ENCODE data around the gene ZNF750. TPM values are rescaled to one million over a fixed set of nuclear protein-coding genes. Genes with fewer than 3 reads are reported as not detected.

ZNF750 gene
- total and polyA plus RNA-seq, 2 of the 13 experiments (the other 11 are each of a cell fraction or from before 2014, with no cell fraction given), result not detected

DNA sequence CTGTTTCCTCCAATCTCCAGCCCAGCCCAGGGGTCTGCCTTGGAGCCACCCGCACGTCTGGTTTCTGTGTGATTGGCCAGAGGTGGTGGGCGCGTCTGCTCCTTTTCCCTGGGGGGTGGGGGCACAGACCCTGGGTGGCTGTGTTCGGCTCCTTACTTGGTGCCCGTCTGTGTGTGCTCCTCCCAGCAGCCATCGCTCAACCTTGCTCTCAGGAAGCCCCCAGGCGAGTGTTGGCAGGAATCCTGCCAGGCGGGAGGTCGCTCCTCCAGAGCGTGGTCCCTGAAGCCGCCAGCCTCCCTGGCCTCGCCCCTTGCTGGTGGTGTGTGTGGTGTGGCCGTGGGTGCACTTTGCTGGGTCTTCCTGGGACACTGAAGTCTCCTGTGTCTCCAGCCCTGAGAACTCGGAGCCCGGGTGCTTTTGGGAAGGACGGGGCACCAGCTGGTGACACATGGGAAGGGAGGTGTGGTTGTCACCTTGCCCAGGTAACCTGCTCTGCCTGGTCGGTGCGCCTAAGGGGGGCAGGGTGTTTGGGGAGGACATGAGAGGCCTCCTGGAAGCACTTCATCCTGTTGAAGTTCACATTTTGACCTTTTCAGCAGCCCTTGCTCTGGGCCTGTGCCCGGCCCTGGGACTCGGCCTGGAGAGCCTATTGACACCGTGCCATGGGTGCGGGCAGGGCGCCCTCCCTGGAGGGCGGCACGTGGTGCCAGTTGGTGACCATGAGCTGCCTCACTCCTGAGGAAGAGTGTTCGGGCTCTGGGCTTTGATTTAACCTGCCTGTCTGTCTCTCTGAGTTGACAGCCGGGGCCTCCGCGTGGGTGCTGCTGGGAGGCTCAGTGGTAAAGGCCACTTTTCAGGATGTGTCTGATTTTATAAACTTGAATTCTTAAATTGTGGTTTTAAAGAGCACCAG lies 49.0 kb upstream of the ZNF750 start (continued):
- TF ChIP-seq, protein P1, sequence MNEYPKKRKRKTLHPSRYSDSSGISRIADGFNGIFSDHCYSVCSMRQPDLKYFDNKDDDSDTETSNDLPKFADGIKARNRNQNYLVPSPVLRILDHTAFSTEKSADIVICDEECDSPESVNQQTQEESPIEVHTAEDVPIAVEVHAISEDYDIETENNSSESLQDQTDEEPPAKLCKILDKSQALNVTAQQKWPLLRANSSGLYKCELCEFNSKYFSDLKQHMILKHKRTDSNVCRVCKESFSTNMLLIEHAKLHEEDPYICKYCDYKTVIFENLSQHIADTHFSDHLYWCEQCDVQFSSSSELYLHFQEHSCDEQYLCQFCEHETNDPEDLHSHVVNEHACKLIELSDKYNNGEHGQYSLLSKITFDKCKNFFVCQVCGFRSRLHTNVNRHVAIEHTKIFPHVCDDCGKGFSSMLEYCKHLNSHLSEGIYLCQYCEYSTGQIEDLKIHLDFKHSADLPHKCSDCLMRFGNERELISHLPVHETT (CRISPR knock-in tag; conservative IDR thresholded peaks at IDR 0.05), result no peak
- TF ChIP-seq KDM2A (CRISPR knock-in tag; IDR thresholded peaks at IDR 0.05; ENCODE audit: borderline replicate concordance, low read depth) (peak; percentile 63), CC2D1A (CRISPR knock-in tag; IDR thresholded peaks at IDR 0.05) (no peak), USF2 (IDR thresholded peaks at IDR 0.05; ENCODE audit: low read depth, low read length) (0 out of 2 replicates have a peak, but pooled peaks have one; percentile 13), USF2 (CRISPR knock-in tag; IDR thresholded peaks at IDR 0.05; ENCODE audit: borderline replicate concordance) (0 out of 2 replicates have a peak, but pooled peaks have one; percentile 21), ZNF350 (CRISPR knock-in tag; IDR thresholded peaks at IDR 0.05; ENCODE audit: borderline replicate concordance, low read depth) (no peak), MAZ (IDR thresholded peaks at IDR 0.05; ENCODE audit: borderline replicate concordance, low read depth, low read length) (no peak), MAZ (CRISPR knock-in tag; IDR thresholded peaks at IDR 0.05; ENCODE audit: low read depth) (no peak), ZNF747 (CRISPR knock-in tag; IDR thresholded peaks at IDR 0.05; ENCODE audit: borderline replicate concordance) (peak; percentile 29; the same call in 1 of the 2 replicates), LBX2 (CRISPR knock-in tag; IDR thresholded peaks at IDR 0.05; ENCODE audit: borderline replicate concordance) (no peak), ZFP62 (CRISPR knock-in tag; IDR thresholded peaks at IDR 0.05) (no peak), JUND (CRISPR knock-in tag; IDR thresholded peaks at IDR 0.05) (no peak), KDM5A (IDR thresholded peaks at IDR 0.05; ENCODE audit: borderline replicate concordance, low read length) (no peak), NFRKB (IDR thresholded peaks at IDR 0.05) (no peak), CBFB (CRISPR knock-in tag; IDR thresholded peaks at IDR 0.05) (no peak), ZNF282 (IDR thresholded peaks at IDR 0.05; ENCODE audit: partially characterized antibody) (no peak), ZNF816 (CRISPR knock-in tag; IDR thresholded peaks at IDR 0.05; ENCODE audit: borderline replicate concordance) (no peak), ZNF432 (CRISPR knock-in tag; IDR thresholded peaks at IDR 0.05; ENCODE audit: borderline replicate concordance) (no peak), ZNF605 (CRISPR knock-in tag; IDR thresholded peaks at IDR 0.05) (no peak), RFXAP (CRISPR knock-in tag; IDR thresholded peaks at IDR 0.05; ENCODE audit: borderline replicate concordance) (no peak)
- TF ChIP-seq, protein P2, sequence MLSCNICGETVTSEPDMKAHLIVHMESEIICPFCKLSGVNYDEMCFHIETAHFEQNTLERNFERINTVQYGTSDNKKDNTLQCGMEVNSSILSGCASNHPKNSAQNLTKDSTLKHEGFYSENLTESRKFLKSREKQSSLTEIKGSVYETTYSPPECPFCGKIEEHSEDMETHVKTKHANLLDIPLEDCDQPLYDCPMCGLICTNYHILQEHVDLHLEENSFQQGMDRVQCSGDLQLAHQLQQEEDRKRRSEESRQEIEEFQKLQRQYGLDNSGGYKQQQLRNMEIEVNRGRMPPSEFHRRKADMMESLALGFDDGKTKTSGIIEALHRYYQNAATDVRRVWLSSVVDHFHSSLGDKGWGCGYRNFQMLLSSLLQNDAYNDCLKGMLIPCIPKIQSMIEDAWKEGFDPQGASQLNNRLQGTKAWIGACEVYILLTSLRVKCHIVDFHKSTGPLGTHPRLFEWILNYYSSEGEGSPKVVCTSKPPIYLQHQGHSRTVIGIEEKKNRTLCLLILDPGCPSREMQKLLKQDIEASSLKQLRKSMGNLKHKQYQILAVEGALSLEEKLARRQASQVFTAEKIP (CRISPR knock-in tag; IDR thresholded peaks at IDR 0.05; ENCODE audit: borderline replicate concordance), result no peak
